ENCODE data around the gene PLEKHH1.

The PLEKHH1 gene

GRCh38 chr14:67569651-67570290 lies 36.7 kb downstream of the PLEKHH1 start:
- Histone ChIP-seq H3K4me3 (no peak overlapping the region), H3K27ac (no peak overlapping the region)
- no peak for TF ChIP-seq CTCF (IDR thresholded peaks at IDR 0.05)
- no peak for DNase-seq (ENCODE audit: low spot score)

GRCh38 chr14:67570453-67570852 lies 37.4 kb downstream of the PLEKHH1 start:
- DNase-seq (ENCODE audit: low spot score): no peak
- no peak for TF ChIP-seq CTCF (IDR thresholded peaks at IDR 0.05)
- Histone ChIP-seq H3K27ac (no peak overlapping the region), H3K4me3 (no peak overlapping the region)

- H3K4me3 ChIP-seq: no peak overlapping the region
- peak; percentile 84 for TF ChIP-seq CTCF (IDR thresholded peaks at IDR 0.05)
- DNase-seq (ENCODE audit: low spot score): no peak
- H3K27ac ChIP-seq: no peak overlapping the region
Measured at GRCh38 chr14:67571275-67571990, 38.3 kb downstream of the PLEKHH1 start.

- no peak for TF ChIP-seq CTCF (IDR thresholded peaks at IDR 0.05)
- DNase-seq (ENCODE audit: low spot score): no peak
- H3K4me3 ChIP-seq: no peak overlapping the region
- no peak overlapping the region for H3K27ac ChIP-seq
Measured at GRCh38 chr14:67571991-67572323, 38.9 kb downstream of the PLEKHH1 start.

GRCh38 chr14:67572608-67573007 lies 39.5 kb downstream of the PLEKHH1 start:
- no peak for TF ChIP-seq CTCF (IDR thresholded peaks at IDR 0.05)

GRCh38 chr14:67573228-67574010 lies 40.3 kb downstream of the PLEKHH1 start:
- no peak for DNase-seq (ENCODE audit: low spot score)
- no peak for TF ChIP-seq CTCF (IDR thresholded peaks at IDR 0.05)

More at GRCh38 chr14:67572608-67573007, 39.5 kb downstream of the PLEKHH1 start:
- H3K27ac ChIP-seq: no peak overlapping the region
- DNase-seq (ENCODE audit: low spot score): no peak
- H3K4me3 ChIP-seq: no peak overlapping the region

More at GRCh38 chr14:67573228-67574010, 40.3 kb downstream of the PLEKHH1 start:
- no peak overlapping the region for H3K4me3 ChIP-seq
- H3K27ac ChIP-seq: no peak overlapping the region

Measured in coronary artery (tissue), 2 donors.